ENCODE results near the gene PDCD2L. TPM values are rescaled to one million over a fixed set of nuclear protein-coding genes. Genes with fewer than 3 reads are reported as not detected.
"Not testable (repeated sequence)": the region's sequence is repeated elsewhere in the genome, so short reads cannot be mapped to it uniquely, and the experiment has no call there.

The PDCD2L gene
- total RNA-seq, 2 experiments from 2014 or later = 29.8 TPM

- intact Hi-C loops (cut with micrococcal nuclease) = loop anchor here (5.0 kb wide), 1 partner anchor 101 kb away; no protein-coding TSS in a partner anchor
- POLR2A ChIA-PET, H3K27me3 Mint-ChIP-seq, H3K9me3 Mint-ChIP-seq, DNase-seq, CTCF ChIA-PET, H3K27ac Mint-ChIP-seq, H3K4me3 Mint-ChIP-seq: not testable (repeated sequence)
- Mint-ChIP-seq H3K36me3 (peaks cover 25% of the 10 kb centered on the region), H3K4me1 (ENCODE audit: low read depth) (peaks cover 12% of the 10 kb centered on the region)
These were observed 3.4 kb upstream of the PDCD2L start for GRCh38 chr19:34400844-34401243.

- peaks cover 16% of the 10 kb centered on the region for H3K4me1 Mint-ChIP-seq (ENCODE audit: low read depth)
- POLR2A ChIA-PET = no interaction called here
- CTCF ChIA-PET = no interaction called here
- no peak overlapping the region for H3K27ac Mint-ChIP-seq
- peaks cover 22% of the 10 kb centered on the region for H3K36me3 Mint-ChIP-seq
- no peaks in the 10 kb centered on the region for H3K9me3 Mint-ChIP-seq
- no peaks in the 10 kb centered on the region for H3K27me3 Mint-ChIP-seq
- H3K4me3 Mint-ChIP-seq = no peak overlapping the region
- no peak for DNase-seq
- intact Hi-C loops (cut with micrococcal nuclease) = loop anchor here (5.0 kb wide), 1 partner anchor 100 kb away; no protein-coding TSS in a partner anchor
These were observed 2.1 kb upstream of the PDCD2L start for GRCh38 chr19:34402074-34402600.

GRCh38 chr19:34403784-34404108 is 453 bp upstream of the PDCD2L start:
- no peak for DNase-seq
- peak overlapping the region; percentile 73 for H3K27ac Mint-ChIP-seq
- CTCF ChIA-PET = interaction anchor here (0.6 to 1.2 kb wide), 2 partner anchors 8 to 28 kb away, joined by 3 to 4 read pairs; no protein-coding TSS in a partner anchor
- POLR2A ChIA-PET = interaction anchor here (1.1 kb wide), 1 partner anchor 10 kb away, joined by 4 read pairs; no protein-coding TSS in a partner anchor
- intact Hi-C loops (cut with micrococcal nuclease) = loop anchor here (1.0 to 5.0 kb wide), 2 partner anchors 27 to 99 kb away; no protein-coding TSS in a partner anchor
- peaks cover 21% of the 10 kb centered on the region for H3K4me1 Mint-ChIP-seq (ENCODE audit: low read depth)
- no peaks in the 10 kb centered on the region for H3K27me3 Mint-ChIP-seq
- H3K4me3 Mint-ChIP-seq = peak overlapping the region; percentile 90
- H3K9me3 Mint-ChIP-seq = no peaks in the 10 kb centered on the region
- H3K36me3 Mint-ChIP-seq = peaks cover 22% of the 10 kb centered on the region

- intact Hi-C loops (cut with micrococcal nuclease) = no loop called here
- no peaks in the 10 kb centered on the region for H3K27me3 Mint-ChIP-seq
- no peak overlapping the region for H3K27ac Mint-ChIP-seq
- ChIA-PET POLR2A (no interaction called here), CTCF (interaction anchor here (2.2 kb wide), 1 partner anchor 24 kb away, joined by 6 read pairs; no protein-coding TSS in a partner anchor)
- DNase-seq = no peak
- peaks cover 17% of the 10 kb centered on the region for H3K36me3 Mint-ChIP-seq
- H3K9me3 Mint-ChIP-seq = no peaks in the 10 kb centered on the region
- H3K4me1 Mint-ChIP-seq (ENCODE audit: low read depth) = peaks cover 25% of the 10 kb centered on the region
- H3K4me3 Mint-ChIP-seq = peak overlapping the region; percentile 20
These were observed 1.9 kb downstream of the PDCD2L start for GRCh38 chr19:34405892-34406660.

GRCh38 chr19:34408411-34408810 is 4.2 kb downstream of the PDCD2L start:
- no peaks in the 10 kb centered on the region for H3K9me3 Mint-ChIP-seq
- intact Hi-C loops (cut with micrococcal nuclease) = no loop called here
- H3K4me1 Mint-ChIP-seq (ENCODE audit: low read depth) = peaks cover 25% of the 10 kb centered on the region
- H3K27me3 Mint-ChIP-seq = no peaks in the 10 kb centered on the region
- POLR2A ChIA-PET = no interaction called here
- peaks cover 18% of the 10 kb centered on the region for H3K36me3 Mint-ChIP-seq
- no peak overlapping the region for H3K27ac Mint-ChIP-seq
- H3K4me3 Mint-ChIP-seq = no peak overlapping the region
- DNase-seq = no peak
- CTCF ChIA-PET = no interaction called here

- peaks cover 19% of the 10 kb centered on the region for H3K4me1 Mint-ChIP-seq (ENCODE audit: low read depth)
- CTCF ChIA-PET = interaction anchor here (0.5 kb wide), 1 partner anchor 19 kb away, joined by 3 read pairs; the partner anchor contains the start of gene UBA2
- POLR2A ChIA-PET = no interaction called here
- no peak overlapping the region for H3K4me3 Mint-ChIP-seq
- H3K36me3 Mint-ChIP-seq = peaks cover 22% of the 10 kb centered on the region
- no peak overlapping the region for H3K27ac Mint-ChIP-seq
- no peaks in the 10 kb centered on the region for H3K9me3 Mint-ChIP-seq
- H3K27me3 Mint-ChIP-seq = no peaks in the 10 kb centered on the region
- intact Hi-C loops (cut with micrococcal nuclease) = no loop called here
- no peak for DNase-seq
These were observed 5.3 kb downstream of the PDCD2L start for GRCh38 chr19:34409189-34410164.

- POLR2A ChIA-PET = interaction anchor here (1.1 kb wide), 1 partner anchor 17 kb away, joined by 5 read pairs; the partner anchor contains the start of gene UBA2
- no peak overlapping the region for H3K4me3 Mint-ChIP-seq
- CTCF ChIA-PET = no interaction called here
These were observed 7.0 kb downstream of the PDCD2L start for GRCh38 chr19:34411216-34411615.

GRCh38 chr19:34416021-34416545 is 11.9 kb downstream of the PDCD2L start:
- intact Hi-C loops (cut with micrococcal nuclease) = no loop called here
- no peak overlapping the region for H3K27ac Mint-ChIP-seq

More at GRCh38 chr19:34411216-34411615, 7.0 kb downstream of the PDCD2L start:
- H3K4me1 Mint-ChIP-seq (ENCODE audit: low read depth) = peaks cover 13% of the 10 kb centered on the region
- no peaks in the 10 kb centered on the region for H3K9me3 Mint-ChIP-seq
- H3K27me3 Mint-ChIP-seq = no peaks in the 10 kb centered on the region
- no peak overlapping the region for H3K27ac Mint-ChIP-seq
- peaks cover 26% of the 10 kb centered on the region for H3K36me3 Mint-ChIP-seq
- DNase-seq = no peak
- intact Hi-C loops (cut with micrococcal nuclease) = no loop called here

GRCh38 chr19:34418300-34418699 is 14.1 kb downstream of the PDCD2L start:
- intact Hi-C loops (cut with micrococcal nuclease) = no loop called here
- Mint-ChIP-seq H3K4me3 (no peak overlapping the region), H3K9me3 (no peaks in the 10 kb centered on the region), H3K4me1 (ENCODE audit: low read depth) (no peaks in the 10 kb centered on the region), H3K36me3 (peaks cover 22% of the 10 kb centered on the region), H3K27ac (no peak overlapping the region), H3K27me3 (no peaks in the 10 kb centered on the region)
- ChIA-PET POLR2A (no interaction called here), CTCF (no interaction called here)
- DNase-seq = no peak

More at GRCh38 chr19:34416021-34416545, 11.9 kb downstream of the PDCD2L start:
- ChIA-PET POLR2A (interaction anchor here (1.1 kb wide), 1 partner anchor 12 kb away, joined by 3 read pairs; no protein-coding TSS in a partner anchor), CTCF (interaction anchor here (1.4 kb wide), 1 partner anchor 11 kb away, joined by 4 read pairs; no protein-coding TSS in a partner anchor)
- H3K4me3 Mint-ChIP-seq = no peak overlapping the region
- H3K4me1 Mint-ChIP-seq (ENCODE audit: low read depth) = no peaks in the 10 kb centered on the region
- DNase-seq = no peak
- peaks cover 23% of the 10 kb centered on the region for H3K36me3 Mint-ChIP-seq
- no peaks in the 10 kb centered on the region for H3K27me3 Mint-ChIP-seq
- H3K9me3 Mint-ChIP-seq = no peaks in the 10 kb centered on the region

- H3K27ac Mint-ChIP-seq = no peak overlapping the region
- DNase-seq = no peak
- no peak overlapping the region for H3K4me3 Mint-ChIP-seq
- peaks cover 22% of the 10 kb centered on the region for H3K4me1 Mint-ChIP-seq (ENCODE audit: low read depth)
- intact Hi-C loops (cut with micrococcal nuclease) = no loop called here
- ChIA-PET POLR2A (no interaction called here), CTCF (interaction anchor here (0.7 kb wide), 1 partner anchor 31 kb away, joined by 3 read pairs; no protein-coding TSS in a partner anchor)
- H3K36me3 Mint-ChIP-seq = peaks cover 24% of the 10 kb centered on the region
- no peaks in the 10 kb centered on the region for H3K27me3 Mint-ChIP-seq
- H3K9me3 Mint-ChIP-seq = no peaks in the 10 kb centered on the region
These were observed 22.0 kb downstream of the PDCD2L start for GRCh38 chr19:34426096-34426661.

- peaks cover 34% of the 10 kb centered on the region for H3K36me3 Mint-ChIP-seq
- POLR2A ChIA-PET = interaction anchor here (1.4 to 1.8 kb wide), 2 partner anchors 17 to 24 kb away, joined by 5 to 7 read pairs; partner anchors contain the start of gene PDCD2L
These were observed 24.5 kb downstream of the PDCD2L start for GRCh38 chr19:34428549-34429285.

More at GRCh38 chr19:34428549-34429285, 24.5 kb downstream of the PDCD2L start:
- CTCF ChIA-PET = interaction anchor here (0.7 to 0.9 kb wide), 3 partner anchors 19 to 83 kb away, joined by 3 read pairs; no protein-coding TSS in a partner anchor
- H3K4me1 Mint-ChIP-seq (ENCODE audit: low read depth) = peaks cover 39% of the 10 kb centered on the region
- DNase-seq = peak; percentile 55
- H3K4me3 Mint-ChIP-seq = peak overlapping the region; percentile 98
- intact Hi-C loops (cut with micrococcal nuclease) = no loop called here
- no peaks in the 10 kb centered on the region for H3K9me3 Mint-ChIP-seq
- no peaks in the 10 kb centered on the region for H3K27me3 Mint-ChIP-seq
- peak overlapping the region; percentile 95 for H3K27ac Mint-ChIP-seq

Measured in activated CD4-positive, alpha-beta memory T cell treated with anti-CD3 and anti-CD28 coated beads for 36 hours (primary cell).